Neural crest cell (in vitro differentiated cells): Measurements from ENCODE around the gene TMEM95. TPM values are rescaled to one million over a fixed set of nuclear protein-coding genes. Genes with fewer than 3 reads are reported as not detected.
"Not testable (repeated sequence)": the region's sequence is repeated elsewhere in the genome, so short reads cannot be mapped to it uniquely, and the experiment has no call there.

ENCODE experiments used
- DNase-seq: peaks from one replicate; pipeline ENCODE4 v3.0.0; 2021; ENCODE audit warnings: low read depth, mixed read lengths, low spot score
- H3K27ac Mint-ChIP-seq: one replicate; pipeline ENCODE4 v1.8.0; 2021; ENCODE audit warnings: mild to moderate bottlenecking, mixed read lengths; ENCODE audit not compliant: unreplicated experiment
- H3K27me3 Mint-ChIP-seq: 2 replicates; pipeline ENCODE4 v1.8.0; 2021; ENCODE audit warnings: low read depth, mild to moderate bottlenecking, mixed read lengths
- H3K36me3 Mint-ChIP-seq: 2 replicates; pipeline ENCODE4 v1.8.0; 2021; ENCODE audit warnings: low read depth, mild to moderate bottlenecking, mixed read lengths
- H3K4me1 Mint-ChIP-seq: 2 replicates; pipeline ENCODE4 v1.8.0; 2021; ENCODE audit warnings: mixed read lengths
- H3K4me3 Mint-ChIP-seq: one replicate; pipeline ENCODE4 v1.8.0; 2021; ENCODE audit warnings: mild to moderate bottlenecking, mixed read lengths
- H3K9me3 Mint-ChIP-seq: 2 replicates; pipeline ENCODE4 v1.8.0; 2021; ENCODE audit warnings: mixed read lengths
- CTCF ChIP-seq: fragments of 200-600 bp; sonication (generic); conservative IDR thresholded peaks from 2 replicates; pipeline ENCODE4 v1.5.0; 2021; ENCODE audit warnings: antibody characterized with exemption, mild to moderate bottlenecking
- total RNA-seq: library from RNA; stranded (reverse); gene quantifications from 2 replicates; pipeline ENCODE4 v1.2.1, GENCODE V29; 2021

TMEM95 gene
- total RNA-seq, 1 donor from 2014 or later = not detected

GRCh38 chr17:7336240-7337175, 18.4 kb upstream of the TMEM95 start, which contains the start of gene ACAP1:
Gene ACAP1 (plus strand): TSS chr17:7336529. CDS start chr17:7336735, 206 bp downstream.
- peak within 1 kb of the TSS; percentile 35 for H3K27ac Mint-ChIP-seq
- peaks cover 2% of the 10 kb centered on the region for H3K27me3 Mint-ChIP-seq
- TF ChIP-seq CTCF = no peak
- no peak for DNase-seq
- no peaks in the 10 kb centered on the region for H3K9me3 Mint-ChIP-seq
- no peaks in the 10 kb centered on the region for H3K4me1 Mint-ChIP-seq
- no peak within 1 kb of the TSS for H3K4me3 Mint-ChIP-seq
- no peaks in the 10 kb centered on the region for H3K36me3 Mint-ChIP-seq

- not testable (repeated sequence) for H3K36me3 Mint-ChIP-seq, H3K4me3 Mint-ChIP-seq, H3K4me1 Mint-ChIP-seq, H3K27me3 Mint-ChIP-seq, H3K9me3 Mint-ChIP-seq, H3K27ac Mint-ChIP-seq, DNase-seq
Measured at GRCh38 chr17:7337600-7337999, 17.4 kb upstream of the TMEM95 start.

- no peak overlapping the region for H3K4me3 Mint-ChIP-seq
- H3K9me3 Mint-ChIP-seq = no peaks in the 10 kb centered on the region
- no peaks in the 10 kb centered on the region for H3K4me1 Mint-ChIP-seq
- no peak for TF ChIP-seq CTCF
- no peak for DNase-seq
- no peak overlapping the region for H3K27ac Mint-ChIP-seq
- peaks cover 3% of the 10 kb centered on the region for H3K27me3 Mint-ChIP-seq
- no peaks in the 10 kb centered on the region for H3K36me3 Mint-ChIP-seq
Measured at GRCh38 chr17:7340179-7340578, 14.8 kb upstream of the TMEM95 start.

- no peak for TF ChIP-seq CTCF
Measured at GRCh38 chr17:7341842-7342241, 13.1 kb upstream of the TMEM95 start.

GRCh38 chr17:7343250-7343649, 11.7 kb upstream of the TMEM95 start:
- DNase-seq = no peak
- Mint-ChIP-seq H3K4me3 (no peak overlapping the region), H3K27me3 (peaks cover 3% of the 10 kb centered on the region), H3K4me1 (no peaks in the 10 kb centered on the region), H3K9me3 (no peaks in the 10 kb centered on the region), H3K27ac (no peak overlapping the region), H3K36me3 (no peaks in the 10 kb centered on the region)
- TF ChIP-seq CTCF = no peak

More at GRCh38 chr17:7341842-7342241, 13.1 kb upstream of the TMEM95 start:
- Mint-ChIP-seq H3K27me3 (peaks cover 3% of the 10 kb centered on the region), H3K27ac (no peak overlapping the region), H3K4me3 (no peak overlapping the region), H3K36me3 (no peaks in the 10 kb centered on the region), H3K4me1 (no peaks in the 10 kb centered on the region), H3K9me3 (no peaks in the 10 kb centered on the region)
- DNase-seq = no peak
